Fibroblast of mammary gland (primary cell): ENCODE results near the gene FGGY.
"Not testable (repeated sequence)": the region's sequence is repeated elsewhere in the genome, so short reads cannot be mapped to it uniquely, and the experiment has no call there.

Experiments
- DNase-seq: peaks from one replicate; pipeline ENCODE4 v3.0.0-alpha.2; 2010; ENCODE audit warnings: low read depth
- H3K4me3 ChIP-seq: 2 replicates; pipeline ENCODE4 v1.5.1; 2011; ENCODE audit warnings: low read depth, mild to moderate bottlenecking, low read length, moderate library complexity; ENCODE audit not compliant: control insufficient read depth
- CTCF ChIP-seq: conservative IDR thresholded peaks from 2 replicates; pipeline ENCODE4 v1.5.1; 2011; ENCODE audit warnings: low read depth, low read length, inconsistent platforms; ENCODE audit not compliant: control insufficient read depth, insufficient read depth

The FGGY gene

GRCh38 chr1:59528471-59528870, 231.6 kb downstream of the FGGY start:
- DNase-seq, result no peak
- TF ChIP-seq CTCF, result no peak
- H3K4me3 ChIP-seq, result no peak overlapping the region

- DNase-seq, result no peak
- no peak overlapping the region for H3K4me3 ChIP-seq
- TF ChIP-seq CTCF, result no peak
Measured at GRCh38 chr1:59528900-59529299, 232.0 kb downstream of the FGGY start.

GRCh38 chr1:59530119-59530518, 233.2 kb downstream of the FGGY start:
- no peak for TF ChIP-seq CTCF
- no peak overlapping the region for H3K4me3 ChIP-seq
- no peak for DNase-seq

- no peak for DNase-seq
- TF ChIP-seq CTCF, result no peak
- no peak overlapping the region for H3K4me3 ChIP-seq
Measured at GRCh38 chr1:59532102-59532501, 235.2 kb downstream of the FGGY start.

GRCh38 chr1:59538476-59538875, 241.6 kb downstream of the FGGY start:
- not testable (repeated sequence) for H3K4me3 ChIP-seq, DNase-seq

GRCh38 chr1:59539961-59540681, 243.2 kb downstream of the FGGY start:
- DNase-seq, result no peak
- H3K4me3 ChIP-seq, result no peak overlapping the region
- TF ChIP-seq CTCF, result no peak

- TF ChIP-seq CTCF, result no peak
- H3K4me3 ChIP-seq, result no peak overlapping the region
- no peak for DNase-seq
Measured at GRCh38 chr1:59541161-59541560, 244.3 kb downstream of the FGGY start.
